MM.1S (cell line): ENCODE measurements around the gene COP1.
"Not testable (repeated sequence)": the region's sequence is repeated elsewhere in the genome, so short reads cannot be mapped to it uniquely, and the experiment has no call there.

Source experiments
- CTCF ChIP-seq: fragments of 300-600 bp; sonication (generic); IDR thresholded peaks from 2 replicates; pipeline ENCODE4 v1.5.1; 2016; ENCODE audit warnings: antibody characterized with exemption, low read length, mixed read lengths
- EZH2phosphoT487 ChIP-seq: fragments of 300-600 bp; sonication (generic); IDR thresholded peaks from 2 replicates; pipeline ENCODE4 v1.6.1; 2018; ENCODE audit warnings: antibody characterized with exemption, low read length

DNA sequence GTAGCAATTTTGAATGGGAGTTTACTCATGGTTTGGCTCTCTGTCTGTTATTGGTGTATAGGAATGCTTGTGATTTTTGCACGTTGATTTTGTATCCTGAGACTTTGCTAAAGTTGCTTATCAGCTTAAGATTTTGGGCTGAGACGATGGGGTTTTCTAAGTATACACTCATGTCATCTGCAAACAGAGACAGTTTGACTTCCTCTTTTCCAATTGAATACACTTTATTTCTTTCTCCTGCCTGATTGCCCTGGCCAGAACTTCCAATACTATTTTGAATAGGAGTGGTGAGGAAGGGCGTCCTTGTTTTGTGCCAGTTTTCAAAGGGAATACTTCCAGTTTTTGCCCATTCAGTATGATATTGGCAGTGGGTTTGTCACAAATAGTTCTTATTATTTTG lies 26.6 kb upstream of the COP1 start:
- not testable (repeated sequence) for TF ChIP-seq CTCF, EZH2phosphoT487
